Lung (tissue), 12 donors: ENCODE results near the gene MOV10. TPM values are rescaled to one million over a fixed set of nuclear protein-coding genes. Genes with fewer than 3 reads are reported as not detected.
"Not testable (repeated sequence)": the region's sequence is repeated elsewhere in the genome, so short reads cannot be mapped to it uniquely, and the experiment has no call there.

Experiments
- ATAC-seq: fragments of 200-7000 bp; cut with Tn5 transposase; one replicate; pipeline ENCODE4 v1.9.1; 2020; ENCODE audit warnings: moderate number of reproducible peaks; ENCODE audit not compliant: insufficient read depth, low FRiP score
- DNase-seq, 3 donors: peaks; one replicate each; pipeline ENCODE4 v3.0.0-alpha.2; 2013 to 2017
- H3K27ac ChIP-seq, 2 donors: one replicate each; pipeline ENCODE4 v1.5.1; 2013; ENCODE audit warnings: mild to moderate bottlenecking in 2 of 2, moderate library complexity in 2 of 2, control low read depth in 1 of 2, inconsistent platforms in 1 of 2, low read depth in 1 of 2, low read length in 1 of 2
- H3K27me3 ChIP-seq, 3 donors: one replicate each; pipeline ENCODE4 v1.5.1; 2013; ENCODE audit warnings: low read length in 2 of 3; ENCODE audit not compliant: control insufficient read depth in 3 of 3, insufficient read depth in 3 of 3
- H3K36me3 ChIP-seq, 4 donors: one replicate each; pipeline ENCODE4 v1.5.1; 2013; ENCODE audit warnings: low read length in 4 of 4, mild to moderate bottlenecking in 1 of 4, moderate library complexity in 1 of 4; ENCODE audit not compliant: control insufficient read depth in 4 of 4, insufficient read depth in 4 of 4
- H3K4me1 ChIP-seq, 5 donors: one replicate each; pipeline ENCODE4 v1.5.1; 2013; ENCODE audit warnings: low read length in 5 of 5, mild to moderate bottlenecking in 2 of 5, moderate library complexity in 1 of 5; ENCODE audit not compliant: control insufficient read depth in 5 of 5, insufficient read depth in 5 of 5
- H3K4me3 ChIP-seq: one replicate; pipeline ENCODE4 v1.5.1; 2013; ENCODE audit warnings: mild to moderate bottlenecking, control low read depth, moderate library complexity
- H3K9ac ChIP-seq, 2 donors: one replicate each; pipeline ENCODE4 v1.5.1; 2013; ENCODE audit warnings: low read length in 2 of 2, control low read depth in 1 of 2; ENCODE audit not compliant: insufficient read depth in 1 of 2
- H3K9me3 ChIP-seq, 4 donors: one replicate each; pipeline ENCODE4 v1.5.1; 2013; ENCODE audit warnings: low read length in 3 of 4, mild to moderate bottlenecking in 1 of 4, moderate library complexity in 1 of 4; ENCODE audit not compliant: control insufficient read depth in 4 of 4, insufficient read depth in 3 of 4
- WGBS, 2 donors: extraction: QIAGEN DNeasy Blood & Tissue Kit; methylation state at CpG; one replicate each; pipeline ENCODE4 v1.1.7; 2013; 5-methylcytosine and 5-hydroxymethylcytosine counted together
- polyA plus RNA-seq, 2 donors: library from polyadenylated mRNA; stranded (reverse); fragments of 200-250 nt; gene quantifications; one replicate each; pipeline ENCODE4 v1.2.1, GENCODE V29; 2013
- total RNA-seq, 2 donors: library from RNA; depleted of rRNA in 1 of 2; stranded (reverse); fragments of >200 nt in 1 of 2; gene quantifications; one replicate each; pipeline ENCODE4 v1.2.1, GENCODE V29; 2014 to 2021
- TF ChIP-seq, protein P1 (sequence below): IDR thresholded peaks from 2 replicates; pipeline ENCODE4 v1.5.1; 2012; ENCODE audit warnings: mild to moderate bottlenecking; ENCODE audit errors: control extremely low read depth, extremely low read depth
- donor health status: control.
- donor health status: control.
- donor health status: Bipolar disorder and iron deficiency.
- donor health status: healthy.
- donor health status: DM: yes; HTN: yes; CAD: no.

MOV10 gene
- total and polyA plus RNA-seq, 4 donors: 33.4 to 51.3 (median 40.2) TPM

DNA sequence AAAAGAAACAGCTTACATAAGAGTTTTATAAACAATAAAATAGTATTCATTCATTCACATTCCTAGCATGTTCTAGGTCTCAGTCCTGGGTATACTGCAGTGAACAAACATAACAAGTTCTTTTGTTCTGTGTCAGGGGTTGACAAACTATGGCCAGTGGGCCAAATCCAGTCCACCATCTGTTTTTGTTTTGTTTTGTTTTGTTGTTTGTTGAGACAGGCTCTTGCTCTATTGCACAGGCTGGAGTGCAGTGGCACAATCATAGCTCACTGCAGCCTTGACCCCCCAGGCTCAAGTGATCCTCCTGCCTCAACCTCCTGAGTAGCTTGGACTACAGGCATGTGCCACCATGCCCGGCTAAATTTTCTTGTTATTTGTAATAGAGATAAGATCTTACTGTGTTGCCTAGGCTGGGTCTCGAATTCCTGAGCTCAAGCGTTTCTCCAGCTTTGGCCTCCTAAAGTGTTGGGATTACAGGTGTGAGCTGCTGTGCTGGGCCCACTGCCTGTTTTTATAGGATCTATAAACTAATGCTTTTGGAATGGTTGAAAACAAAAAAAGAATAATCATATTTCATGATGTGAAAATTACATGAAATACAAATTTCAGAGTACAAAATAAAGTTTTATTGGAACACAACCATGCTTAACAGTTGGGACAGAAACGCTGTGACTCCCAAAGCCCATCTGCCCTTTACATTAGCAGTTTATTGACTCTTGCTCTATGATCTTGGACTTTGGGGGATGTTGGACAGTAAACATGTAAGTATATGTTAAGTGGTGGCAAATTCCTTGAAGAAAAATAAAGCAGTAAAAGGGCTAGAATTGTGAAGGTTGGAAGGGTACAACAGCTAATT lies 37.0 kb upstream of the MOV10 start:
- Histone ChIP-seq H3K27ac (no peak overlapping the region), H3K27me3 (no peaks in the 10 kb centered on the region), H3K9me3 (no peaks in the 10 kb centered on the region), H3K4me3 (no peak overlapping the region), H3K4me1 (peaks cover 0 to 8% (median 3%) of the 10 kb centered on the region in 5 donors), H3K36me3 (no peaks in the 10 kb centered on the region), H3K9ac (no peak overlapping the region)
- TF ChIP-seq, protein P1, sequence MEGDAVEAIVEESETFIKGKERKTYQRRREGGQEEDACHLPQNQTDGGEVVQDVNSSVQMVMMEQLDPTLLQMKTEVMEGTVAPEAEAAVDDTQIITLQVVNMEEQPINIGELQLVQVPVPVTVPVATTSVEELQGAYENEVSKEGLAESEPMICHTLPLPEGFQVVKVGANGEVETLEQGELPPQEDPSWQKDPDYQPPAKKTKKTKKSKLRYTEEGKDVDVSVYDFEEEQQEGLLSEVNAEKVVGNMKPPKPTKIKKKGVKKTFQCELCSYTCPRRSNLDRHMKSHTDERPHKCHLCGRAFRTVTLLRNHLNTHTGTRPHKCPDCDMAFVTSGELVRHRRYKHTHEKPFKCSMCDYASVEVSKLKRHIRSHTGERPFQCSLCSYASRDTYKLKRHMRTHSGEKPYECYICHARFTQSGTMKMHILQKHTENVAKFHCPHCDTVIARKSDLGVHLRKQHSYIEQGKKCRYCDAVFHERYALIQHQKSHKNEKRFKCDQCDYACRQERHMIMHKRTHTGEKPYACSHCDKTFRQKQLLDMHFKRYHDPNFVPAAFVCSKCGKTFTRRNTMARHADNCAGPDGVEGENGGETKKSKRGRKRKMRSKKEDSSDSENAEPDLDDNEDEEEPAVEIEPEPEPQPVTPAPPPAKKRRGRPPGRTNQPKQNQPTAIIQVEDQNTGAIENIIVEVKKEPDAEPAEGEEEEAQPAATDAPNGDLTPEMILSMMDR: no peak
- 76 to 87% methylated on average over 4 of the region's 4 CpGs for WGBS, 2 donors
- ATAC-seq (no peak), DNase-seq (no peak)

DNA sequence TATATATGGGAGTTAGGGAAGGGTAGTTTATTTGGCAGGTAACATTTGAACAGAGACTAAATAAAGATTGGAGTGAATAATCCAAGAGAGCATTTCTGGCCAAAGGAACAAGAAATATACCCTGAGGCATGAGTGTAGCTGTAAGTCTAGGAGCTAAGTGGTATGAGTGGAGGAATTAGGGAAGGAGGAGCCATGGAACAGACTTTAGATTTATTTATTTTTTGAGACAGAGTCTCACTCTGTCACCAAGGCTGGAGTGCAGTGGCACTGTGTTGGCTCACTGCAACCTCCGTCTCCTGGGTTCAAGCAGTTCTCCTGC lies 36.4 kb upstream of the MOV10 start:
- Histone ChIP-seq H3K4me1 (peaks cover 0 to 8% (median 3%) of the 10 kb centered on the region in 5 donors), H3K36me3 (no peaks in the 10 kb centered on the region), H3K9ac (no peak overlapping the region), H3K9me3 (no peaks in the 10 kb centered on the region), H3K27ac (no peak overlapping the region), H3K4me3 (no peak overlapping the region), H3K27me3 (no peaks in the 10 kb centered on the region)
- TF ChIP-seq, protein P1: no peak
- no peak for DNase-seq
- ATAC-seq: no peak
- WGBS, 2 donors: 82 to 89% methylated on average over 1 of the region's 1 CpG

DNA sequence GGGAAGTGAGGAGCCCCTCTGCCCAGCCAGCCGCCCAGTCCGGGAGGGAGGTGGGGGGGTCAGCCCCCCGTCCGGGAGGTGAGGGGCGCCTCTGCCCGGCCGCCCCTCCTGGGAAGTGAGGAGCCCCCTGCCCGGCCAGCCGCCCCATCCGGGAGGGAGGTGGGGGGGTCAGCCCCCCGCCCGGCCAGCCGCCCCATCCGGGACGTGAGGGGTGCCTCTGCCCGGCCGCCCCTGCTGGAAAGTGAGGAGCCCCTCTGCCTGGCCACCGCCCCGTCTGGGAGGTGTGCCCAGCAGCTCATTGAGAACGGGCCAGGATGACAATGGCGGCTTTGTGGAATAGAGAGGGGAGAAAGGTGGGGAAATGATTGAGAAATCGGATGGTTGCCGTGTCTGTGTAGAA lies 34.0 kb upstream of the MOV10 start:
- not testable (repeated sequence) for H3K36me3 ChIP-seq, H3K9me3 ChIP-seq, H3K4me3 ChIP-seq, ATAC-seq, H3K27ac ChIP-seq, H3K4me1 ChIP-seq, H3K27me3 ChIP-seq, H3K9ac ChIP-seq, DNase-seq
- WGBS, 2 donors: 89 to 92% methylated on average over 23 of the region's 23 CpGs

DNA sequence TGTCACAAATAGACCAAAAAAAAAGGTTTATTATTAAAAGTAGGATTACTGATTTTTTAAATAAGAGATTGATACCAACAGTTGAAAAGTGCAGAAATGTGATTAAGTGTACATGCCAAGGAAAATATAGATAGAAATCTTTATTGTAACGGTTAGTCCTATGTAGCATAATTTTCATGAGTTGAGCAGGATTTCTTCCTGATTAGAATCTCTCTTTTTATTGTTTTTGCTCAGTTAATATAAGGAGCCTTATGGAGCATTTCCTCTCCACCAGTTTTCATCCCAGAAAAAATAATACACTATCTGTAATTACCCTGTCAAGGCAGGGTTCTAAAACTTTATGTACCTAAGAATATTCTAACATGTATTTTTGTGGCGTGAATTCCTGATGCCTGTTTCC lies 31.4 kb upstream of the MOV10 start:
- no peak for ATAC-seq
- TF ChIP-seq, protein P1: no peak
- no peaks in the 10 kb centered on the region for H3K27me3 ChIP-seq
- 85 to 95% methylated on average over 2 of the region's 2 CpGs for WGBS, 2 donors
- no peak for DNase-seq
- peaks cover 0 to 3% (median 2%) of the 10 kb centered on the region in 4 donors for H3K36me3 ChIP-seq
- no peak overlapping the region for H3K9ac ChIP-seq
- no peak overlapping the region for H3K27ac ChIP-seq
- peaks cover 0 to 2% (median 0%) of the 10 kb centered on the region in 5 donors for H3K4me1 ChIP-seq
- no peak overlapping the region for H3K4me3 ChIP-seq
- no peaks in the 10 kb centered on the region for H3K9me3 ChIP-seq
